ENCODE data around the gene AGL. TPM values are rescaled to one million over a fixed set of nuclear protein-coding genes. Genes with fewer than 3 reads are reported as not detected.

The AGL gene
- polyA plus RNA-seq, 3 donors: 1.2 to 3.9 (median 1.3) TPM

- H3K4me1 ChIP-seq (ENCODE audit: control insufficient read depth in 1 of 2, insufficient read depth in 2 of 2, low read length in 2 of 2): no peaks in the 10 kb centered on the region
- no peak overlapping the region for H3K9ac ChIP-seq (ENCODE audit: insufficient read depth, low read length, poor library complexity, severe bottlenecking)
- no peaks in the 10 kb centered on the region for H3K9me3 Mint-ChIP-seq
Measured at GRCh38 chr1:99942723-99943122, 92.6 kb downstream of the AGL start.

GRCh38 chr1:99943223-99943794 lies 93.1 kb downstream of the AGL start:
- TF ChIP-seq CTCF (IDR thresholded peaks at IDR 0.05): no peak
- 79% methylated on average over 7 of the region's 7 CpGs for WGBS (ENCODE audit: insufficient coverage)
- H3K4me1 ChIP-seq (ENCODE audit: control insufficient read depth in 1 of 2, insufficient read depth in 2 of 2, low read length in 2 of 2): no peaks in the 10 kb centered on the region
- no peaks in the 10 kb centered on the region for H3K79me2 ChIP-seq (ENCODE audit: insufficient read depth, low read length)
- H4K20me1 ChIP-seq (ENCODE audit: insufficient read depth, low read length): no peaks in the 10 kb centered on the region
- DNase-seq: no peak
- no peak overlapping the region for H3K27ac Mint-ChIP-seq
- H3K9me3 Mint-ChIP-seq: no peaks in the 10 kb centered on the region
- no peak overlapping the region for H3K4me2 ChIP-seq (replicated peaks; ENCODE audit: extremely low read depth, low read length, poor library complexity, severe bottlenecking)
- H3K9ac ChIP-seq (ENCODE audit: insufficient read depth, low read length, poor library complexity, severe bottlenecking): no peak overlapping the region
- no peaks in the 10 kb centered on the region for H3K36me3 Mint-ChIP-seq
- no peak overlapping the region for H3K27ac ChIP-seq (ENCODE audit: low read depth in 1 of 2, low read length in 2 of 2)
- H3K9me3 ChIP-seq (replicated peaks in 1 of 2; ENCODE audit: control insufficient read depth in 1 of 2, insufficient read depth in 1 of 2, low read length in 2 of 2): no peaks in the 10 kb centered on the region
- intact Hi-C loops (cut with micrococcal nuclease): no loop called here
- H3K4me1 Mint-ChIP-seq: no peaks in the 10 kb centered on the region
- peaks cover 0 to 2% (median 0%) of the 10 kb centered on the region in 3 donors for H3K27me3 Mint-ChIP-seq (ENCODE audit: low read depth in 3 of 3)
- no peak overlapping the region for H2AFZ ChIP-seq (ENCODE audit: insufficient read depth, low read depth, low read length, poor library complexity, severe bottlenecking)
- no peak overlapping the region for H3K4me3 ChIP-seq (replicated peaks in 1 of 3; ENCODE audit: low read depth in 2 of 3, low read length in 3 of 3)
- no peak overlapping the region for H3K4me3 Mint-ChIP-seq
- no peaks in the 10 kb centered on the region for H3K27me3 ChIP-seq (ENCODE audit: control insufficient read depth in 2 of 2, insufficient read depth in 2 of 2, low read length in 2 of 2)
- no peaks in the 10 kb centered on the region for H3K36me3 ChIP-seq (replicated peaks in 1 of 2; ENCODE audit: control insufficient read depth in 1 of 2, insufficient read depth in 2 of 2, low read length in 2 of 2)

More at GRCh38 chr1:99942723-99943122, 92.6 kb downstream of the AGL start:
- Histone ChIP-seq H3K36me3 (replicated peaks in 1 of 2; ENCODE audit: control insufficient read depth in 1 of 2, insufficient read depth in 2 of 2, low read length in 2 of 2) (no peaks in the 10 kb centered on the region), H3K27ac (ENCODE audit: low read depth in 1 of 2, low read length in 2 of 2) (no peak overlapping the region), H2AFZ (ENCODE audit: insufficient read depth, low read depth, low read length, poor library complexity, severe bottlenecking) (no peak overlapping the region), H3K79me2 (ENCODE audit: insufficient read depth, low read length) (no peaks in the 10 kb centered on the region), H3K27me3 (ENCODE audit: control insufficient read depth in 2 of 2, insufficient read depth in 2 of 2, low read length in 2 of 2) (no peaks in the 10 kb centered on the region), H3K9me3 (replicated peaks in 1 of 2; ENCODE audit: control insufficient read depth in 1 of 2, insufficient read depth in 1 of 2, low read length in 2 of 2) (no peaks in the 10 kb centered on the region), H3K4me3 (replicated peaks in 1 of 3; ENCODE audit: low read depth in 2 of 3, low read length in 3 of 3) (no peak overlapping the region), H4K20me1 (ENCODE audit: insufficient read depth, low read length) (no peaks in the 10 kb centered on the region), H3K4me2 (replicated peaks; ENCODE audit: extremely low read depth, low read length, poor library complexity, severe bottlenecking) (no peak overlapping the region)
- no CpG with 5 or more reads among the region's 1 CpG for WGBS (ENCODE audit: insufficient coverage)
- no peak overlapping the region for H3K27ac Mint-ChIP-seq
- no peaks in the 10 kb centered on the region for H3K36me3 Mint-ChIP-seq
- H3K27me3 Mint-ChIP-seq (ENCODE audit: low read depth in 3 of 3): peaks cover 0 to 2% (median 0%) of the 10 kb centered on the region in 3 donors
- no peaks in the 10 kb centered on the region for H3K4me1 Mint-ChIP-seq
- DNase-seq: no peak
- no peak overlapping the region for H3K4me3 Mint-ChIP-seq
- no peak for TF ChIP-seq CTCF (IDR thresholded peaks at IDR 0.05)
- intact Hi-C loops (cut with micrococcal nuclease): no loop called here

Measured in CD14-positive monocyte (primary cell).